Right atrium auricular region (tissue), 2 donors: ENCODE measurements around the gene LRRC39. TPM values are rescaled to one million over a fixed set of nuclear protein-coding genes. Genes with fewer than 3 reads are reported as not detected.

Experiments
- DNase-seq: peaks from one replicate; pipeline ENCODE4 v3.0.0-alpha.2; 2019; ENCODE audit warnings: low spot score
- H3K27ac ChIP-seq, 2 donors: fragments of 200-600 bp; sonication (generic); 1 replicate in 1 of 2; 2 replicates in 1 of 2; pipeline ENCODE4 v1.5.1; 2016 to 2019
- H3K27me3 ChIP-seq, 2 donors: fragments of 200-600 bp; sonication (generic); one replicate each; pipeline versions ENCODE4 v1.5.1 to v1.6.0; 2017 to 2019
- H3K36me3 ChIP-seq: fragments of 200-600 bp; sonication (generic); one replicate; pipeline ENCODE4 v1.5.1; 2016
- H3K4me1 ChIP-seq, 2 donors: fragments of 200-600 bp; sonication (generic); one replicate each; pipeline versions ENCODE4 v1.5.1 to v1.6.0; 2017 to 2019
- H3K4me3 ChIP-seq, 2 donors: fragments of 200-600 bp; sonication (generic); 1 replicate in 1 of 2; 2 replicates in 1 of 2; pipeline ENCODE4 v1.5.1; 2017 to 2019; ENCODE audit warnings: mild to moderate bottlenecking in 1 of 2, moderate library complexity in 1 of 2
- H3K9me3 ChIP-seq, 2 donors: fragments of 200-600 bp; sonication (generic); one replicate each; pipeline ENCODE4 v1.5.1; 2019
- CTCF ChIP-seq, 2 donors: fragments of 200-600 bp; sonication (generic); IDR thresholded peaks; one replicate each; pipeline ENCODE4 v1.5.1; 2019; ENCODE audit warnings: antibody characterized with exemption in 2 of 2
- total RNA-seq, 2 donors: library from RNA; depleted of rRNA; stranded (reverse); fragments of >200 nt; gene quantifications; one replicate each; pipeline ENCODE4 v1.1.0, GENCODE V29; 2016

Gene LRRC39
- total RNA-seq, 2 donors from 2014 or later: 27.6 to 142 TPM

GRCh38 chr1:100187912-100188311, 9.9 kb upstream of the LRRC39 start:
- Histone ChIP-seq H3K4me3 (no peak overlapping the region), H3K9me3 (no peaks in the 10 kb centered on the region), H3K27ac (peak overlapping the region; percentile 74 to 78), H3K36me3 (no peaks in the 10 kb centered on the region), H3K4me1 (peaks cover 0 to 16% of the 10 kb centered on the region in 2 donors), H3K27me3 (no peaks in the 10 kb centered on the region)
- peak; percentile 73 for DNase-seq
- no peak for TF ChIP-seq CTCF (IDR thresholded peaks at IDR 0.05)

DNA sequence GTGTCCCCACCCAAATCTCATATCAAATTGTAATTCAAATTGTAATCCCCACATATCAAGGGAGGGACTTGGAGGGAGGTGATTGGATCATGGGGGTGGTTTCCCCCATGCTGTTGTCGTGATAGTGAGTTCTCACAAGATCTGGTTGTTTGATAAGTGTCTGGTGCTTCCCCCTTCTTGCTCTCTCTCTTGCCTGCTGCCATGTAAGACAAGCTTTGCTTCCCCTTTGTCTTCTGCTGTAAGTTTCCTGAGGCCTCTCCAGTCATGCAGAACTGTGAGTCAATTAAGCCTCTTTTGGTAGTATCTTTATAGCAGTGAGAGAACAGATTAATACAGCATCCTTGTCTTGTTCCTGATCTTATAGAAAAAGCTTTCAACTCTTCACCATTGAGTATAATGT, 6.5 kb upstream of the LRRC39 start:
- Histone ChIP-seq H3K9me3 (no peaks in the 10 kb centered on the region), H3K36me3 (no peaks in the 10 kb centered on the region), H3K27me3 (no peaks in the 10 kb centered on the region), H3K4me3 (no peak overlapping the region), H3K4me1 (peaks cover 0 to 13% of the 10 kb centered on the region in 2 donors), H3K27ac (no peak overlapping the region)
- TF ChIP-seq CTCF (IDR thresholded peaks at IDR 0.05): no peak
- no peak for DNase-seq

GRCh38 chr1:100183370-100183769, 5.3 kb upstream of the LRRC39 start:
- H3K9me3 ChIP-seq: no peaks in the 10 kb centered on the region
- no peak overlapping the region for H3K4me3 ChIP-seq
- peaks cover 0 to 2% of the 10 kb centered on the region in 2 donors for H3K4me1 ChIP-seq
- no peaks in the 10 kb centered on the region for H3K27me3 ChIP-seq
- TF ChIP-seq CTCF (IDR thresholded peaks at IDR 0.05): no peak
- H3K27ac ChIP-seq: no peak overlapping the region
- no peaks in the 10 kb centered on the region for H3K36me3 ChIP-seq
- no peak for DNase-seq

DNA sequence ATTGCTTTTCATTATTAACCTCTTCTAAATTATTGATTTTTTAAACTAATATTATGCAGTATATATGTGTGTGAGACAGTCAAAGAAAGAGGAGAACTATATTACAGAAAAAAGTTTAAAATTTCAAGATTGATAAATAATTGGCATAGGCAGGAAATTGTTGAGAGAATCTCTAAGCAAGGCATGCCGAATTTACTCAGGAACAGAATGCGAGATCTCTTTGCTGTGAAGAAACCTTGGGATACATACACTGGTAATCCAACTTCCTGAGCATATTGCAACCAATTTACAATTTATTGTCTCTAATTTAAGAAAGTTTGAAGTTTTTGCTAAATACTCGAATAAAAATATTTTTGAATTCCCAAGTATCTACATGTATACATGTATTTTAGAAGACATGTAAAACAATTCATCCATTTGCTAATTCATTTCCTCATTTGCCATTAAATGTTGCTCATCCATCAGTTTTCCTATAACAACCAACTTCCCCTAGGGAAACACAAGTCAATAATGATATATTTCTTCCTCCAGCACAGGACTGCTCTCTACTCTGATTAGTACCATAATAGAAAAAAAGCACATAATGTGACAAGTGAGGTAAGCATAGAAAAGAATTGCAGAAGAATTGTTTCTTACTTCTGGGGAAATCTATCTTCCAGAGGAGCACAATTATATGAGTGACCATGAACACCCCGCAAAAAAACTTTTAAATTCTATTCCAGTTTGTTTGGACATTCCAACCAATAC, 588 bp downstream of the LRRC39 start:
- DNase-seq: no peak
- H3K4me1 ChIP-seq: no peaks in the 10 kb centered on the region
- H3K27me3 ChIP-seq: no peaks in the 10 kb centered on the region
- TF ChIP-seq CTCF (IDR thresholded peaks at IDR 0.05): no peak
- no peaks in the 10 kb centered on the region for H3K36me3 ChIP-seq
- peak overlapping the region; percentile 56 to 77 for H3K27ac ChIP-seq
- H3K4me3 ChIP-seq: peak overlapping the region; percentile 39 to 41
- H3K9me3 ChIP-seq: no peaks in the 10 kb centered on the region

DNA sequence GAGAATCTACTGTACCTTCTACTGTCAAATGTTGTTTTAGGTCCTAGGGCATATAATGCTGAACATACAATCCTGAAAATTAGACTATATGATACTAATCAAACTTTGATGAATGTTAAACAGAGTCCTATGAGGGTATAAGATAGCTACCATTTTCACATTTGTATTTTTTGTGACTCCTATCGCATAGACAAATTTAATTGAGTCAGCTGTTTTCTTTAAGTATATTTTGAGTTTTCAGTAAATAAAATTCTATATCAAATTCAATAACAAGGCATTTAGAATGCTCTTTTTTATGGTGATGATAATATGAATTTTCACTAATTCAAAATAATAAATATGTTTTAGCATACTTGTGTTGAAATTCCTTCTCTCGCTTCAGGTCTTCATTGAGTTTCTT, 10.0 kb downstream of the LRRC39 start:
- Histone ChIP-seq H3K27ac (no peak overlapping the region), H3K4me1 (peaks cover 0 to 4% of the 10 kb centered on the region in 2 donors), H3K4me3 (no peak overlapping the region), H3K36me3 (no peaks in the 10 kb centered on the region), H3K27me3 (no peaks in the 10 kb centered on the region), H3K9me3 (no peaks in the 10 kb centered on the region)
- DNase-seq: no peak
- no peak for TF ChIP-seq CTCF (IDR thresholded peaks at IDR 0.05)

DNA sequence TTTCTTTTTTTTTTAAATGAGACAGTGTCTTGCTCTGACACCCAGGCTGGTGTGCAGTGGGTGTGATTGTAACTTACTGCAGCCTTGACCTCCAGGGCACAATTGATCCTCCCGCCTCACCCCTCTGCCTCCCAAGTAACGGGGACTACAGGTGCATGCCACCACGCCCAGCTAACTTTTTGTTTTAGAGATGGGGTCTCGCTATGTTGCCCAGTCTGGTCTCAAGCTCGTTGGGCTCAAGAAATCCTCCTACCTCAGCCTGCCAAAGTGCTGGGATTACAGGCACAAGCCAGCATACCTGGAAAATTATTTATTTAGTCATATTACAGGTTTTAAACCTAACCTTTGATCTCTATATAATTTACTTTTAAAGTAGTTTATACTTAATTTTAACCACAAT, 13.4 kb downstream of the LRRC39 start:
- H3K36me3 ChIP-seq: no peaks in the 10 kb centered on the region
- no peak for DNase-seq
- no peaks in the 10 kb centered on the region for H3K27me3 ChIP-seq
- H3K9me3 ChIP-seq: no peaks in the 10 kb centered on the region
- no peak for TF ChIP-seq CTCF (IDR thresholded peaks at IDR 0.05)
- H3K4me3 ChIP-seq: no peak overlapping the region
- peaks cover 0 to 4% of the 10 kb centered on the region in 2 donors for H3K4me1 ChIP-seq
- no peak overlapping the region for H3K27ac ChIP-seq
